Activated CD4-positive, alpha-beta T cell treated with anti-CD3 and anti-CD28 coated beads for 48 hours (primary cell): ENCODE data around the gene LIF.
A peak's percentile ranks its signal among the peaks of the same experiment; 100 is the strongest.
"Not testable (repeated sequence)": the region's sequence is repeated elsewhere in the genome, so short reads cannot be mapped to it uniquely, and the experiment has no call there.

ENCODE experiments used
- DNase-seq: peaks from one replicate; pipeline ENCODE4 v3.0.0-alpha.2; 2020

LIF gene

GRCh38 chr22:30222321-30222720 lies 24.2 kb downstream of the LIF start:
- no peak for DNase-seq

- DNase-seq = peak; percentile 59
These were observed 25.2 kb downstream of the LIF start for GRCh38 chr22:30221121-30221992.

GRCh38 chr22:30220338-30221012 lies 26.1 kb downstream of the LIF start:
- no peak for DNase-seq

- DNase-seq = no peak
These were observed 26.8 kb downstream of the LIF start for GRCh38 chr22:30219668-30220278.

- no peak for DNase-seq
These were observed 27.4 kb downstream of the LIF start for GRCh38 chr22:30219049-30219654.

GRCh38 chr22:30217698-30218560 lies 28.6 kb downstream of the LIF start:
- DNase-seq = no peak

- no peak for DNase-seq
These were observed 29.8 kb downstream of the LIF start for GRCh38 chr22:30216710-30217109.

GRCh38 chr22:30216272-30216671 lies 30.3 kb downstream of the LIF start:
- not testable (repeated sequence) for DNase-seq

GRCh38 chr22:30214703-30215407 lies 31.7 kb downstream of the LIF start:
- no peak for DNase-seq

GRCh38 chr22:30212996-30213441 lies 33.5 kb downstream of the LIF start:
- DNase-seq = no peak

GRCh38 chr22:30212363-30212995 lies 34.1 kb downstream of the LIF start:
- DNase-seq = peak; percentile 47

GRCh38 chr22:30211124-30211820 lies 35.3 kb downstream of the LIF start:
- no peak for DNase-seq

GRCh38 chr22:30210235-30210909 lies 36.2 kb downstream of the LIF start:
- DNase-seq = no peak

GRCh38 chr22:30209642-30210041 lies 36.9 kb downstream of the LIF start:
- DNase-seq = no peak

GRCh38 chr22:30208631-30209603 lies 37.6 kb downstream of the LIF start:
- DNase-seq = no peak

GRCh38 chr22:30206944-30207343 lies 39.6 kb downstream of the LIF start:
- no peak for DNase-seq

GRCh38 chr22:30205281-30206115 lies 41.1 kb downstream of the LIF start:
- no peak for DNase-seq

- no peak for DNase-seq
These were observed 41.8 kb downstream of the LIF start for GRCh38 chr22:30204742-30205111.
